NCI-H2227 (cell line): Measurements from ENCODE around the gene MACROD1.
"Not testable (repeated sequence)": the region's sequence is repeated elsewhere in the genome, so short reads cannot be mapped to it uniquely, and the experiment has no call there.

ENCODE experiments used
- DNase-seq: peaks from one replicate; lab custom pipeline; 2025; ENCODE audit not compliant: unreplicated experiment; lab: John Stamatoyannopoulos, UW

MACROD1 gene

GRCh38 chr11:64185693-64186491 lies 20.0 kb upstream of the MACROD1 start, which contains the start of gene STIP1:
Gene STIP1 (plus strand): TSS chr11:64186171. CDS start chr11:64186262, 91 bp downstream.
- DNase-seq, result peak; percentile 100

- peak; percentile 89 for DNase-seq
Measured at GRCh38 chr11:64185175-64185692, 19.3 kb upstream of the MACROD1 start.

GRCh38 chr11:64183890-64184289 lies 18.0 kb upstream of the MACROD1 start:
- DNase-seq, result no peak

DNA sequence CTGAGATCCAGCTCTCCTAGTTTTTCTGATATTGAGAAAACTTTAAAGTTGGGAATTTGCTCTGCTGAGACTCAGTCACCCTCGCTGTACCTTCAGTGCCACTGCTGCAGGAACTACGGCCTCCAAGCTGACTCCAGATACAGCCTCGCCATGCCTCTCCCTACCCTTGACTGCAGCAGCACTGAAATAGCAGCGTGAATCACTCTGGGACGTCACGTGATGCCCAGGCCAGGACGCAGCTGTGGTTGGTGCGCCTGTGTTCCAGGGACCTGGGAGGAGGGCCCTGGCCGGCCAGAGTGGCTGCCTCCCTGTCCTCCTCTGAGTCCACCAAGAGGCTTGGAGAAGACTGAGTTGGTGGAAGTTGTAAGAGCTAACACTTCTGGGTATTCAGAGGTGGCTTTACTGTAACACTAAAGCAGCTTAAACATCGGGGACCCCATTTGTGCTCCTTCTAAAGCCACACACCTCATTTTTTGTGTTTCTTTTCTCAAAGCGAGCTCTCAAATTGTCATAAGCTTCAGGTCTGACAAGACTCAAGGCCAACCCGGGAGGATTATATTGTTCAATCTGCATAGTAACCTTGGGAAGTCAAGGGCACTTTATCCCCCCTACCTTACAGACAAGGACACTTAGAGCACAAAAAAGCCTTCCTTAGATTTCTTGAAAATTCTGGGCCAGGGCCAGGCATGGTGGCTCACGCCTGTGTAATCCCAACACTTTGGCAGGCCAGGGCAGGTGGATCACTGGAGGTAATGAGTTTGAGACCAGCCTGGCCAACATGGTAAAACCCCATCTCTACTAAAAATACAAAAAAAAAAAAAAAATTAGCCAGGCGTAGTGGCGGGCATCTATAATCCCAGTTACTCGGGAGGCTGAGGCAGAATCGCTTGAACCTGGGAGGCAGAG lies 15.8 kb upstream of the MACROD1 start:
- peak; percentile 85 for DNase-seq

- no peak for DNase-seq
Measured at GRCh38 chr11:64180891-64181290, 15.0 kb upstream of the MACROD1 start.

DNA sequence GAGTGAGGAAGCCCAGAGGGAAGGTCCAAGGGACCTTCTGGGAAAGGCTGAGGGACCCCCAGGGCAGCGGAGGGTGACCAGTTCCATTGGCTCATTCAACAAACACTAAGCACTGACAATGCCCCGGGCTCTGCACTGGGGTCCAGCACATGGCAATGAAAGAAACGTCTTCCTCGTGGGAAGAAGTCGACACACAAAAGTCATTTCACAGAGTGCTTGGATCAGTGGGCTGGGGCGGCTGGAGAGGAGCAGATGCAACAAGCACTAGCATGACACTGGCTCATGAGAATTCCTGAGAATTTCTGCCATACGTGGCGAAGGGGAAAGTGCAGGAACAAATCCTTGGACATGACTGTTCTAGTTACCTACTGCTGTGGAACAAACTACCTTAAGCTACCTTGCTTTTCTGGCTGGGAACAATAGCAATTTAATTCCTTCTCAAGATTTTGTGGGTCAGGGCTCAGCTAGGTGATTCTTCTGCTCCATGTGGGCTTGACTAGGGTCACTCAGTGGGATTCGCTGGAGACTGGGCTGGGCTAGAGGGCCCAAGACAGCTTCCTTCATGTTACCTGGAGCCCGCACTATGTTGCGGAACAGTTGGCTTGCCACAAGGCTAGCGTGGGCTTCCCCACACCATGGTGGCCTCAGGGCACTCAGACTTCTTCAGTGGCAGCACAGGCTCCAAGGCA lies 13.2 kb upstream of the MACROD1 start:
- DNase-seq, result no peak

DNA sequence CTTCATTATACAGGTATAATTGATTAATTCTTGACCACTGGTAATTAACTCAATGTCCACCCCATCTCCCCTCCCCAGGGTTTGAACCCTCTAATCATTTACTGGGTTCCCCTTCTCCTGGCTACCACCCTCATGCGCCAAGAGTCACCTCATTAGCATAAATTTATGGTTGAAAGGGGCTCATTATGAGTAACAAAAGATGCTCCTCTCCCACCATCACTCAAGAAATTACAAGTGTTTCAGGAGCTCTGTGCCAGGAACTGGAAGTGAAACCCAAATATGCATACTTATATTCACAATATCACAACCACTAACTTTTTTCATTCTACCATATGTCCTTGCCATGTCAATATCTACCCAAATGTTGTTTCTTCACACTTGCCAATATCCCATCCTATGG lies 12.3 kb upstream of the MACROD1 start:
- no peak for DNase-seq

DNA sequence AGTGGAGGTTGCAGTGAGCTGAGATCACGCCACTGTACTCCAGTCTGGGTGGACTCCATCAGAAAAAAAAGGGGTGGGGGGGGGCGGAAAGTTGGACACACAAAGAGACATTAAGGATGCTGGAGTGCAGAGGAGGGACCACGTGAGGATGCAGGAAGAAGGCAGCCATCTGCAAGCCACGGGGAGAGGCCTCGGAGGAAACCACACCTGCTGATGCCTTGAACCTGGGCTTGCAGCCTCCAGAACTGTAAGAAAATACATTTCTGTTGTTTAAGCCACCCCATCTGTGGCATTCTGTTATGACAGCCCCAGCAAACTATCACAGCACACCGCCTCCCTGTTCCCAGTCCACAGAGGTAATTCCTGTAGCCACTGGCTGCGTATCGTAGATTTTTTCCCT lies 10.8 kb upstream of the MACROD1 start:
- no peak for DNase-seq

DNA sequence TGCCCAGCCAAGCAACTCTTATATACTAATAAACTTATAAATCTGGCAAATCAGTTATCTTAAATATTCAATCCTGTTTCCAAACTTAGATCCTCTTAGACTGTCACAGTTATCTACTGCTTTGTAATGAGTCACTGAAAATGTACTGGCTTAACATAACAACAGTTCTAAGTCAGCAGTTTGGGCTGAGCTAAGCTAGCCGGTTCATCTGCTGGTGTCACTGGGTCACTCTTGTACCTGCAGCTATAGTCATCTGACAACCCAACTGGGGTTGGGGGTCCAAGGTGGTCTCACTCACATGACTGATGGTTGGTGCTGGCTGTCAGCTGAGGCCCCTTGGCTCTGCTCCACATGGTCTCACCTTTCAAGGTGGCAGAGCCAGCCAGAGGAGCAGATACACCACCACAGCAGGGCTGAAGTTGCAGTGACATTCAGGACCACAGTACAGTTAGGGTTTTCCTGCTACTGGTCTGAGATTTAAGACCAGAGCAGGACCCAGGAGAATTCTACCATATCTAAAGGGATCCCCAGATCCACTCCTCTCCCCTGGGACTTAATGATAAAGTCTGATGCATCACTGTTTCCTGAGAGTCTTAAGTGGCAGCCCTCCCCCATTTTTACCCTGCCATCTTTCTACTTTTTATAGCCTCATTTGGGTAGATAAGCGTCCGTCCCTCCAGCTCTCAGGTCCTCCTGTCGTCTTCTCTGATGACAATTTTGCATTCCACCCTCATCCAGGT lies 7.9 kb upstream of the MACROD1 start:
- no peak for DNase-seq

GRCh38 chr11:64170419-64170818 lies 4.5 kb upstream of the MACROD1 start:
- DNase-seq, result no peak

GRCh38 chr11:64165481-64165841 lies 452 bp downstream of the MACROD1 start:
- DNase-seq, result peak; percentile 51

DNA sequence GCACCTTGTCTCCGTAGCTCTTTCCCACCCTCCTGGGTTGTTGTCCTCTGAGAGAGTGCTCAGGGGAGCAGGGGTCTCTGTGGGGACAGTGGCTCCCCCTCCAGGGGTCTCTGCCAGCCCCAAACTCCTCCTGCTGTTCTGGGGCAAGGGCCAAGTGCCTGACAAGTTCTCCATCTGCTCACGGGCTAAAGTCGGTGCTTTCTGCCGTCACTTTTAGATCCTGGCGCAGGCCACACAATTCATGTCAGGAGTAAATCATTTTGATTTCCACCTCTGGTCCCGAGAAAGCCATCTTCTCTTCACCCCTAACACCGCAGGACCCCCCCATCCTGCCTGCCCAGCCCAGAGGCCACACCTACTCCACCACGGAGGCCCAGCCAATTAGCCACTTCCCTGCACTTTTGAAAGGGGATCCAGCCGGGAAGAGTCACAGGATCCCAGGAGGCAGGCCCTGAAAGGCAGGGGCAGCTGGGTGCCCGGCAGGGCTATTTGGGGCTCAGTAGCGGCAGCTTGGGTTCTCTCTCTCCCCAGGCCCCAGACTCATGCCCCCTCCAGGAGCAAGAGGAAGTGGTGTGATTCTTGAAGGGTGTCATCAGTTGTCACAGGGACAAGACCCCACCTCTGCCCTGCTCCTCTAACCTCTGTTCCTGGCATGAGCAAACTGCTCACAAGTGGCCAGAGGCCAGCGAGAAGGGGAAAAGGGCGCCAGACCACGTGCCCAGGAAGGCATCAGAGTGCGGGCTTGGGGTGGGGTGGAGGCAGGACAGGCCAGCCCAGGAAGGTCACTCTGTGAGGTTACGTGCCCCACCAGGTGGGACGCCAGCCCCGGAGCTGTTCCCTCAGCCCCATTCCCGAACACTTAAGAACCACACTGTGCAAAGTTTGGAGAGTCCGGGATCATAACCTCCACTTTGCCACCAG lies 1.3 kb downstream of the MACROD1 start:
- peak; percentile 34 for DNase-seq

GRCh38 chr11:64163951-64164350 lies 2.0 kb downstream of the MACROD1 start:
- DNase-seq, result no peak

DNA sequence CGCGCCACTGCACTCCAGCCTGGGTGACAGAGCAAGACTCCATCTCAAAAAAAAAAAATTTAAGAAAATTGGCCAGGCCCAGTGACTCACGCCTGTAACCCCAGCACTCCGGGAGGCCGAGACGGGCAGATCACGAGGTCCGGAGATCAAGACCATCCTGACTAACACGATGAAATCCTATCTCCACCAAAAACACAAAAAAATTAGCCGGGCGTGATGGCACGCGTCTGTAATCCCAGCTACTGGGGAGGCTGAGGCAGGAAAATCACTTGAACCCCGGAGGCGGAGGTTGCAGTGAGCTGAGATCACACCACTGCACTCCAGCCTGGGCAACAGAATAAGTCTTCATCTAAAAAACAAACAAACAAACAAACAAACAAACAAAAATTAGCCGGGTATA lies 3.1 kb downstream of the MACROD1 start:
- not testable (repeated sequence) for DNase-seq

- DNase-seq, result no peak
Measured at GRCh38 chr11:64161037-64161436, 4.9 kb downstream of the MACROD1 start.

DNA sequence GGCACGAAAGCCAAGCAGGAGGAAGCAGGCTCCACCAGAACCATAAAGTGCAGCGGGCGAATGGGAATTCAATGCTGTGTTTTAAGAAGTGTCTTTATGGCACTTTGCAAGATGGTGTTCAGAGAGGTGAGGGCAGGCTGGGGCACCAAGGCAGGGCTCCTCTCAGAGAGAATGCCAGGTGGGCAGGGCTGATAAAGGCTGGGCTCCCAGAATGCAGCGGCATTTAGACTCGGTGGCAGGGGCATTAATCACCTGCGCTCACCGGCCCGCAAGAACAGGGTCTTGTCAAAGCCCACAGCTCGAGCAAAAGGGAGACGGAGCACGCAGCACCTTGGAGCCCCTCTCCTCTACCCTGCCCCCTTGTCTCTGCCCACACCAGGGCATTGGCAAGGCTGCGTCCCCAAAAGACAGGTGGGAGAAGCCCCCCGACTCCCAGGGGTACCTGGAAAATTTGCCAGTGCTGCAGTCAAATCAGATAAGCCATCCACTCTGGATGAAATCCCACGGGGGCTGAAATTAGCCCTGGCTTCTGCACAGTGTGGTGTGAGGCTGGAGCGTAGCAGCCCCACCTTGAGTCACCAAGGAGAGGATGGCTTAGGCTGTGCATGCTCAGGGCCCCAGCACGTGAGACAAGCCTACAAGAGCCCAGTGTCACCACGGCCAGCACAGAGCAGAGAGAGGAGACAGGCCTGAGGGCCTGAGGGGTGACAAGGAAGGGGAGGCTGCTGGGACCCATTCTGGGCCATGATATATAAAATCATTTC lies 8.1 kb downstream of the MACROD1 start:
- no peak for DNase-seq

DNA sequence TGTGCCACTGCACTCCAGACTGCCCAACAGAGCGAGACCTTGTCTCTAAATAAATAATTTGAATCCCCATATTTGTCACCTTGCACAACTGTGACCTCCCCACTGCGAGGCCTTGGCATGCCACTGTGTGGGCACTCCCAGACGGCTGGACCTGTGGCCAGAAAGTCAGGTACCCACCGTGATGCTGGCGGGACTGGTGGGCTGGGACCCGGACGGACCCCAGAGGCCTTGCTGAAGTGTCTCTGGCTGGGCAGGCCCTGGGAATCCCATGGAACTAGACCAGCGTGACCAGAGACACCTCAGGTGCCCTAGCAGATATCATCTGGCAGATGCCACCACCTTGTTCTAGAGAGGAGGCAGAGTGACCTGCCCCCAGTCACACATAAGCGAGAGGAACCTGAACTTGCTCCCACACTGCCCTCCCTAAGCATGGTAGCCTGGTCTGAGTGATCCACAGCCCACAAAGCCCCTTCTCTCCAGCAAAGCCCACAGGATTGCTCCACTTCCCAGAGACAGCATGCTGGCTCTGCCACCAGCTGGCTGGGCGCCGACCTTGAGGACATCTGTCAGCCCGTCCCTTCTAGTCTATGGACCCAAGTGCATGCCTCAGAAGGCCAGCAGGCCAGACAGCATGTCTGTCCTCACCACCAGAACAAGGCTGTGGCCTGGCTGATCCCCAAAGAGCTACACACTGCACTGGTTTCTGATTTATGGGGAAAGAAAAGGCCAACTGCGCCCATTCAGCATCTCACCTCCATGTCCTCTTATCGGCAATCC lies 9.5 kb downstream of the MACROD1 start:
- DNase-seq, result no peak

- no peak for DNase-seq
Measured at GRCh38 chr11:64153812-64154211, 12.1 kb downstream of the MACROD1 start.
